PC-9 (cell line): ENCODE measurements around the gene PHF19. TPM values are rescaled to one million over a fixed set of nuclear protein-coding genes. Genes with fewer than 3 reads are reported as not detected.

Source experiments
- BruUV-seq: library from RNA; stranded (reverse); fragments of 400-500 nt; replicated peaks from 2 replicates; lab custom pipeline; 2021; lab: Mats Ljungman, UMichigan
- CTCF ChIA-PET: fragments of 300-600 bp; sonication (Branson Sonifier 250); formaldehyde crosslinking; loops from one replicate; lab custom pipeline; 2022; ENCODE audit warnings: antibody characterized with exemption; lab: Charles Lee
- POLR2A ChIA-PET: fragments of 300-600 bp; sonication (Branson Sonifier 250); formaldehyde crosslinking; loops from one replicate; lab custom pipeline; 2022; ENCODE audit warnings: antibody characterized with exemption; ENCODE audit not compliant: unreplicated experiment; lab: Charles Lee
- DNase-seq, 2 experiments: peaks; one replicate each; pipeline versions ENCODE4 v3.0.0 to v3.0.0-alpha.2; 2015 to 2022; ENCODE audit warnings: mixed read lengths in 1 of 2
- H2AFZ ChIP-seq: fragments of 200-600 bp; sonication (generic); 2 replicates; pipeline ENCODE4 v1.8.1; 2017; ENCODE audit warnings: antibody characterized with exemption
- H3F3A ChIP-seq: fragments of 200-600 bp; sonication (generic); 2 replicates; pipeline ENCODE4 v1.8.1; 2017; ENCODE audit warnings: antibody characterized with exemption, mild to moderate bottlenecking, low read depth; ENCODE audit not compliant: insufficient read depth
- H3K27ac ChIP-seq: fragments of 200-600 bp; sonication (generic); 2 replicates; pipeline ENCODE4 v1.6.1; 2016; ENCODE audit warnings: mixed run types
- H3K27me3 ChIP-seq: fragments of 200-600 bp; sonication (generic); 2 replicates; pipeline ENCODE4 v1.6.1; 2016; ENCODE audit warnings: low read depth, mixed run types; ENCODE audit not compliant: insufficient read depth
- H3K36me3 ChIP-seq: fragments of 200-600 bp; sonication (generic); 2 replicates; pipeline ENCODE4 v1.6.1; 2016; ENCODE audit warnings: low read depth, mixed run types
- H3K4me1 ChIP-seq: fragments of 200-600 bp; sonication (generic); replicated peaks from 2 replicates; pipeline ENCODE4 v1.6.1; 2016; ENCODE audit warnings: mixed run types; ENCODE audit not compliant: insufficient read depth
- H3K4me2 ChIP-seq: fragments of 200-600 bp; sonication (generic); 2 replicates; pipeline ENCODE4 v1.6.1; 2017; ENCODE audit warnings: mixed run types
- H3K4me3 ChIP-seq: fragments of 200-600 bp; sonication (generic); 2 replicates; pipeline ENCODE4 v1.6.1; 2016; ENCODE audit warnings: mixed run types
- H3K79me2 ChIP-seq: fragments of 200-600 bp; sonication (generic); 2 replicates; pipeline ENCODE4 v1.6.1; 2017; ENCODE audit warnings: low read depth, mixed run types
- H3K9me2 ChIP-seq: fragments of 200-600 bp; sonication (generic); 2 replicates; pipeline ENCODE4 v1.8.1; 2017; ENCODE audit warnings: mild to moderate bottlenecking; ENCODE audit not compliant: insufficient read depth
- H3K9me3 ChIP-seq: fragments of 200-600 bp; sonication (generic); 2 replicates; pipeline ENCODE4 v1.8.1; 2016; ENCODE audit warnings: low read depth; ENCODE audit not compliant: insufficient read depth
- H4K20me1 ChIP-seq: fragments of 200-600 bp; sonication (generic); 2 replicates; pipeline ENCODE4 v1.8.1; 2017; ENCODE audit not compliant: insufficient read depth
- CTCF ChIP-seq: fragments of 200-600 bp; sonication (generic); conservative IDR thresholded peaks from 2 replicates; pipeline ENCODE4 v1.6.1; 2017; ENCODE audit warnings: mixed run types, antibody characterized with exemption, mild to moderate bottlenecking, moderate library complexity
- EZH2 ChIP-seq: fragments of 200-600 bp; sonication (generic); IDR thresholded peaks from 2 replicates; pipeline ENCODE4 v1.8.0; 2017; ENCODE audit warnings: antibody characterized with exemption, low read depth
- intact Hi-C: fragments of 100-400 bp; cut with micrococcal nuclease; formaldehyde crosslinking; loops from one replicate; pipeline ENCODE4 v1.10.0; 2022; ENCODE audit not compliant: unreplicated experiment
- total RNA-seq: library from RNA; stranded (reverse); gene quantifications from 2 replicates; pipeline ENCODE4 v1.2.3, GENCODE V29; 2021

Gene PHF19
- total RNA-seq, 1 experiment from 2014 or later: 72.9 TPM

GRCh38 chr9:120857902-120858301, 19.1 kb downstream of the PHF19 start:
- Histone ChIP-seq H3K4me1 (no peaks in the 10 kb centered on the region), H3F3A (peaks cover 5% of the 10 kb centered on the region; the same call in 1 of the 2 replicates), H3K9me2 (no peaks in the 10 kb centered on the region), H3K27ac (no peak overlapping the region), H3K4me3 (no peak overlapping the region), H3K36me3 (0 out of 2 replicates have a peak, but pooled peaks cover 1% of the 10 kb centered on the region), H3K79me2 (no peaks in the 10 kb centered on the region), H3K9me3 (no peaks in the 10 kb centered on the region), H2AFZ (no peak overlapping the region), H3K4me2 (no peak overlapping the region), H4K20me1 (no peaks in the 10 kb centered on the region), H3K27me3 (no peaks in the 10 kb centered on the region)
- no peak for TF ChIP-seq CTCF
- no peak for DNase-seq
- intact Hi-C loops: no loop called here
- BruUV-seq: no TSS peak
- POLR2A ChIA-PET: no interaction called here
- CTCF ChIA-PET: no interaction called here

- no peak for DNase-seq
- TF ChIP-seq EZH2 (no peak), CTCF (no peak)
- H3K4me3 ChIP-seq: no peak overlapping the region
- H3K27me3 ChIP-seq: no peaks in the 10 kb centered on the region
- H2AFZ ChIP-seq: no peak overlapping the region
- ChIA-PET CTCF (no interaction called here), POLR2A (no interaction called here)
- no peaks in the 10 kb centered on the region for H4K20me1 ChIP-seq
- no peaks in the 10 kb centered on the region for H3K9me2 ChIP-seq
- H3K27ac ChIP-seq: no peak overlapping the region
- H3F3A ChIP-seq: peaks cover 5% of the 10 kb centered on the region; the same call in 1 of the 2 replicates
- BruUV-seq: no TSS peak
- H3K4me2 ChIP-seq: no peak overlapping the region
- intact Hi-C loops: no loop called here
- no peaks in the 10 kb centered on the region for H3K9me3 ChIP-seq
- no peaks in the 10 kb centered on the region for H3K4me1 ChIP-seq
- no peaks in the 10 kb centered on the region for H3K79me2 ChIP-seq
- 0 out of 2 replicates have a peak, but pooled peaks cover 4% of the 10 kb centered on the region for H3K36me3 ChIP-seq
Measured at GRCh38 chr9:120857481-120857880, 19.5 kb downstream of the PHF19 start.

- Histone ChIP-seq H3K9me2 (no peaks in the 10 kb centered on the region), H3K27me3 (no peaks in the 10 kb centered on the region), H3K36me3 (0 out of 2 replicates have a peak, but pooled peaks cover 4% of the 10 kb centered on the region), H2AFZ (no peak overlapping the region), H3K4me3 (no peak overlapping the region), H3K9me3 (no peaks in the 10 kb centered on the region), H4K20me1 (no peaks in the 10 kb centered on the region), H3K4me2 (no peak overlapping the region), H3K4me1 (no peaks in the 10 kb centered on the region), H3K27ac (no peak overlapping the region), H3K79me2 (no peaks in the 10 kb centered on the region), H3F3A (peaks cover 5% of the 10 kb centered on the region; the same call in 1 of the 2 replicates)
- DNase-seq: no peak
- BruUV-seq: no TSS peak
- intact Hi-C loops: no loop called here
- TF ChIP-seq EZH2 (no peak), CTCF (no peak)
- CTCF ChIA-PET: no interaction called here
- POLR2A ChIA-PET: interaction anchor here (0.6 kb wide), 1 partner anchor 265 kb away, joined by 9 read pairs; no protein-coding TSS in a partner anchor
Measured at GRCh38 chr9:120856700-120857099, 20.3 kb downstream of the PHF19 start.
